HG03066 (cell line): ENCODE results near the gene WIZ.
"Not testable (repeated sequence)": the region's sequence is repeated elsewhere in the genome, so short reads cannot be mapped to it uniquely, and the experiment has no call there.

Experiments
- ATAC-seq: cut with Tn5 transposase; IDR thresholded peaks from one replicate; pipeline ENCODE4 v1.9.1; 2021; ENCODE audit warnings: low read depth; ENCODE audit not compliant: unreplicated experiment

WIZ gene, protein sequence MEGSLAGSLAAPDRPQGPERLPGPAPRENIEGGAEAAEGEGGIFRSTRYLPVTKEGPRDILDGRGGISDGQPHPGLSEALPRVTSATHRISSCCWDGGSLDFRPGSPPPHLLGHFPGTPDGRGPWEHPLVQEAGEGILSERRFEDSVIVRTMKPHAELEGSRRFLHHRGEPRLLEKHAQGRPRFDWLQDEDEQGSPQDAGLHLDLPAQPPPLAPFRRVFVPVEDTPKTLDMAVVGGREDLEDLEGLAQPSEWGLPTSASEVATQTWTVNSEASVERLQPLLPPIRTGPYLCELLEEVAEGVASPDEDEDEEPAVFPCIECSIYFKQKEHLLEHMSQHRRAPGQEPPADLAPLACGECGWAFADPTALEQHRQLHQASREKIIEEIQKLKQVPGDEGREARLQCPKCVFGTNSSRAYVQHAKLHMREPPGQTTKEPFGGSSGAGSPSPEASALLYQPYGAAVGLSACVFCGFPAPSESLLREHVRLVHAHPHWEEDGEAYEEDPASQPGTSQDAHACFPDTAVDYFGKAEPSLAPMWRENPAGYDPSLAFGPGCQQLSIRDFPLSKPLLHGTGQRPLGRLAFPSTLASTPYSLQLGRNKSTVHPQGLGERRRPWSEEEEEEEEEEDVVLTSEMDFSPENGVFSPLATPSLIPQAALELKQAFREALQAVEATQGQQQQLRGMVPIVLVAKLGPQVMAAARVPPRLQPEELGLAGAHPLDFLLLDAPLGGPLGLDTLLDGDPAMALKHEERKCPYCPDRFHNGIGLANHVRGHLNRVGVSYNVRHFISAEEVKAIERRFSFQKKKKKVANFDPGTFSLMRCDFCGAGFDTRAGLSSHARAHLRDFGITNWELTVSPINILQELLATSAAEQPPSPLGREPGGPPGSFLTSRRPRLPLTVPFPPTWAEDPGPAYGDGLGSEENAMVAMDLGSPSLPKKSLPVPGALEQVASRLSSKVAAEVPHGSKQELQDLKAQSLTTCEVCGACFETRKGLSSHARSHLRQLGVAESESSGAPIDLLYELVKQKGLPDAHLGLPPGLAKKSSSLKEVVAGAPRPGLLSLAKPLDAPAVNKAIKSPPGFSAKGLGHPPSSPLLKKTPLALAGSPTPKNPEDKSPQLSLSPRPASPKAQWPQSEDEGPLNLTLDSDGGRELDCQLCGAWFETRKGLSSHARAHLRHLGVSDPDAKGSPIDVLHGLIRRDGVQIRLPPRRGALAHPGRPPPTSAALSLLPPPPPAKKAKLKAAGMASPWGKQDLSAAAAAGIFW (N-terminal part only)

DNA sequence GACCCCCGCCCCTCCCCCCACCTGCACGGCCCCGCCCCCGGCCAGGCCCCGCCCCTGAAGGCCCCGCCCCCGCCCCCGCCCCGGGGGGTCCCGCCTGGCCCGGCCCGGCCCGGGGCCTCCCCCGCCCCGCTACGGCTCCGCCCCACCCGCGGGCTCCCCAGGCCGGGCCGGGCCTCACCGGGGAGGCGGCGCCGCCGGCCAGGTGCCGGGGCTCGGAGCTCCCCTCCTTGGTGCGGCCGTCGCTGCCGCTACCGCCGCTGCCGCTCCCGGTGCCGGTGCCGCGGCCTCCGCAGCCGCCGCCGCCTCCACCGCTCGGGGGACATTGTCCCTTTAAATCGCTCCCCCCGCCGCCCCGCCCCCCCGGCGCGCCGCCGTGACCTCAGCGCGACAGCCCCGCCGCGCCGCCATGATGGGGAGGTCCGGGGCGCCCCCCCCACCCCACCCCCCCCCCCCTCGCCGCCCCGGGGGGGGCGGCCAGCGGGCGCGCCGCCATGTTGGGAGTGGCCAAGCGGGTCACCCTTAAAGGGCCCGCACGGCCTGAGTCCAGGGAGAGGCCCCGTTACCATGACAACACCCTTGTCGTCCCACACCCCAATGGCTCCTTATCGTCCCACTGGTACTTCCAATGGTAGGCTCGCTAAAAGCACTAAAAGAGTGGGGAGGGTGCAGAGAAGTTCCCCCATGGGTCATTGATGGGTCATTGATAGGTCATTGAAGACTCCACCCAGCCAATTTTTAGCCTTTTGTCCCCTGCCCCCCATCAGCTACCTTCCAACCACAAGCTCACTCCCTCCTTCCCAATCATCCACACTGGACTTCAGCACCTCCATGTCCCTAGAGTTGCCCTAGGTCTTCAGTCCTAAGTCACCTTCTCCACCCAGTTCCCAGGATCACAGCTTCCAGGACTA, at the start of gene WIZ:
Gene WIZ, minus strand, starts transcription at position 337 of the 908 bp plus-strand sequence. CDS start 1,649 bp downstream, outside the sequence.
- no peak for ATAC-seq

DNA sequence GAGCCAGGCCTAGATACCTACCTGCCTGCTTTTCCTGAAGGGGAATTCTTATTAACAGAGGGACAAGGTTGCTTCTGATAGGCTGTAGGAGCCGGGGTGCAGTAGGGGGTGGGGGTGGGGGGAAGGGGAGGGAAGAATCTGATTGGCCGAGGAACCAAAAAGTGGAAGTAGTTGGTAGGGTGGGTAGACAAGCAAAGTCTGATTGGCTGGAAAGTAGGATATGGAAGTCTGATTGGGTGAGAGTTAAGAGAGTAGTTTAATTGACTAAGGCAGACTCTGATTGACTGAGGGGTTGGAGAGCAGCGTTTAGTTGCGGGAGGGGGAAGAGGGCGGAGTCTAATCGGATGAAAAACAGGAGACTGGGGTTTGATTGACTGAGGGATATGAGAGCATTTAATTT, 49.2 kb upstream of the WIZ start:
- no peak for ATAC-seq

DNA sequence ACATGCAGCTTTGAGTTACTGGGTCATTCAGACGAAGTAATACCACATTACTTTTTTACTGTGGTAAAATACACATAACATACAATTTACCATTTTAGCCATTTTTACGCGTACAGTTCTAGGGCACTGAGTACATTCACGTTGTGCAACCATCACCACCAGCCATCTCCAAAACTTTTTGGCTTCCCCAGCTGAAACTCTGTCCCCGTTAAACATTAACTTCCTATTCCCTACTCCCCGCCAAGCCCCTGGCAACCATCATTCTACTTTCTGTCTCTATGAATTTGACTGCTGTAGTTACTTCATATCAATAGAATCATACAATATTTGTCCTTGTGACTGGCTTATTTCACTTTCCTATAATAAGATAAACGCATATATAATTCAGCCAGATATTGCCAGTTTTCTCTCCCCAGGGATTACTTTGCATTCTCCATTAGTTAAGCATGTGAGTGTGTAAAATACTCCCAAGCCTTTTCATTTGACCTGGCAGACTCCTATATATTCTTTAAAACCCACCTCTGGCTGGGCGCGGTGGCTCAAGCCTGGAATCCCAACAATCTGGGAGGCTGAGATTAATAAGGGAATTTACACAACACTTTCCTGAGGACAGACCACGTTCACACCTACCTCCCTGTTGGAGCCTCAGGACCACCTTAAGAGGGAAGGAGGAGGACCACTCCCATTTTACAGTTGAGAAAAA, 48.6 kb upstream of the WIZ start:
- ATAC-seq = no peak

DNA sequence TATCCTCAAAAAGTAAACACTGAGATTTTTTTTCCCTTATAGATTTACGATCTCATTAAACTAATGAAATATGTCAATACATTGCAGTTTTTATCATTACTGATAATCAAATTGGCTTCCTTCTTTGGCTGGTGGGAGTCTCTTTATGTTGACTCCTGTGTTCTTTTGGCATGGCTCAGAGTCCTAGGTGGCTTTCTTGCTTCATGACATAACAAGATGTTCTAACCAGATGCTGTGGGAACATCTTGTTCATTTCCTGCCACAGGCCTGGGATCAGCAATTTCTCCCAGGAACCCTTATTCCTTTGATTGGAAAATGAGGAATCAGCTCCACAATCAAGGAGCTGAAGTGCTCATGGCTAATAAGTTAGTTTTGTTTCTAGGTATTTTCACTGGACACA, 45.4 kb upstream of the WIZ start:
- ATAC-seq = no peak

DNA sequence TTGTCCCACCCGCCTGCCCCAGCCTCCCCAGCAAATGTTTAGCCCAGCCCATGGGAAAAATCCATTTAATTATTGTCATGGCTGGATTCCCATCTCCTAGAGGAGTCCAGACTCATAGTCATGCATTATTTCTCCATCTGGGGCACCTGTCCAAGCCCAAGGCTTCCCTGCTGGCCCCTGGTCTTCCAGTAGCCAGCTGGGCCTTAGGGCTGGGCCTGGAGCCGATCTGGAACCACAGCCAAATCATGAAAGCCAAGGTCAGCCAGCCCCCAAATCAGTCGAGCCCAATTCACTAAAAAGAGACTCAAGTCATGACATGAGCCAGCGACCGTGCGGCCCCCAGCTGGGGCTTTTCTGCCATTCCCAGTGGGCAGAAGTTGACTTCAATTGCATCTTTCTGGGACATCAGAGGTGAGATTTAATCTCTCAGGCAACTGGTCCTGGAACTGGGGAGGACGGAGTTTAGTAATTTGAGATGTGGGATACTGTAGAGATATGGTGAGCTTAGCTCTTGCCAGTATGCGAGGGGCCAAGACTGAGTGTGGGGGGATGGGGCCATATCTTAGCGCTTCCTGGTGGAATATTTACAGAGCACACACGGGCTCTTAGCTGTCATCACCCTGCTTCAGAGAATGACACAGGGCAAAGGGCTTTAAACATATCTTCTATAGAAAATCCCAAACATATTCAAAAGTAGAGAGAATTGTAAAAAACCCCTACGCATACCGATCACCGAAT, 38.9 kb upstream of the WIZ start:
- ATAC-seq = no peak

DNA sequence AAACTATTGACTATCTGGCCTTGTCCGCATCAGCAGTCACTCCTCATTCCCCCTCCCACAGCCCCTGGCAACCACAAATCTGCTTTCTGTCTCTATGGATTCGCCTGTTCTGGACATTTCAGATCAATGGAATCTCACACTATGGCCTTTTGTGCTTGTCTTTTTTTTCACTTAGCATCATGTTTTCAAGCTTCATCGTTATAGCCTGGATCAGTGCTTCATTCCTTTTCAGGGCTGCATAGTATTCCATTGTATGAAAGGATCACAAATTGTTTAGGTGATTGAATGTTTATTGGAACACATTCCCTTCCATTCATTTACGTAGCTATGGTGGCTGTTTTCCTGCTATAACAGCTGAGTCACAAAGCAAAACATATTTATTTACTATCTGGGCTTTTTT, 37.3 kb upstream of the WIZ start:
- ATAC-seq = no peak

DNA sequence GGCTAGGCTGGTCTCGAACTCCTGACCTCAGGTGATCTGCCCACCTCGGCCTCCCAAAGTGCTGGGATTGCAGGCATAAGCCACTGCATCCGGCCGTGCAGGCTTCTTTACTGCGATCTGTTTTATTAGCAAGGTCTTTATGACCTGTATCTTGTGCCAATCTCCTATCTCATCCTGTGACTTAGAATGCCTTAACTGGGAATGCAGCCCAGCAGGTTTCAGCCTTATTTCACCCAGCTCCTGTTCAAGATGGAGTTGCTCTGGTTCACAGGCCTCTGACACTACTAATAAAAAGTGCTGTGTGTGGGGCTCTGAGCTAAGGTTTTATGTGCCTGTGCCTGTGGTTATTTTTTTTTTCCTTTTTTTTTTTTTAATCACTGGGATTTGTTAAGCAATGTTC, 36.0 kb upstream of the WIZ start:
- not testable (repeated sequence) for ATAC-seq

DNA sequence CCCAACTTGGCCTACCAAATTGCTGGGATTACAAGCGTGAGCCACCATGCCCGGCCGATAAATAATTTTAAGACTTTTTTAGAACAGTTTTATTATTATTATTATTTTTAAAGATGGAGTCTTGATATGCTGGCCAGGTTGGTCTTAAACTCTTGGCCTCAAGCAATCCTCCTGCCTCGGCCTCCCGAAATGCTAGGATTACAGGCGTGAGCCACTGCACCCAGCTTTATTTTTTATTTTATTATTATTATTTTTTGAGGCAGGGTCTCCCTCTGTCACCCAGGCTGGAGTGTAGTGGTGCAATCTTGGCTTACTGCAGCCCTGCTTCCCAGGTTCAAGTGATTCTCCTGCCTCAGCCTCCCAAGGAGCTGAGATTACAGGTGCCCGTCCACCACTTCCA, 31.2 kb upstream of the WIZ start:
- ATAC-seq = not testable (repeated sequence)

DNA sequence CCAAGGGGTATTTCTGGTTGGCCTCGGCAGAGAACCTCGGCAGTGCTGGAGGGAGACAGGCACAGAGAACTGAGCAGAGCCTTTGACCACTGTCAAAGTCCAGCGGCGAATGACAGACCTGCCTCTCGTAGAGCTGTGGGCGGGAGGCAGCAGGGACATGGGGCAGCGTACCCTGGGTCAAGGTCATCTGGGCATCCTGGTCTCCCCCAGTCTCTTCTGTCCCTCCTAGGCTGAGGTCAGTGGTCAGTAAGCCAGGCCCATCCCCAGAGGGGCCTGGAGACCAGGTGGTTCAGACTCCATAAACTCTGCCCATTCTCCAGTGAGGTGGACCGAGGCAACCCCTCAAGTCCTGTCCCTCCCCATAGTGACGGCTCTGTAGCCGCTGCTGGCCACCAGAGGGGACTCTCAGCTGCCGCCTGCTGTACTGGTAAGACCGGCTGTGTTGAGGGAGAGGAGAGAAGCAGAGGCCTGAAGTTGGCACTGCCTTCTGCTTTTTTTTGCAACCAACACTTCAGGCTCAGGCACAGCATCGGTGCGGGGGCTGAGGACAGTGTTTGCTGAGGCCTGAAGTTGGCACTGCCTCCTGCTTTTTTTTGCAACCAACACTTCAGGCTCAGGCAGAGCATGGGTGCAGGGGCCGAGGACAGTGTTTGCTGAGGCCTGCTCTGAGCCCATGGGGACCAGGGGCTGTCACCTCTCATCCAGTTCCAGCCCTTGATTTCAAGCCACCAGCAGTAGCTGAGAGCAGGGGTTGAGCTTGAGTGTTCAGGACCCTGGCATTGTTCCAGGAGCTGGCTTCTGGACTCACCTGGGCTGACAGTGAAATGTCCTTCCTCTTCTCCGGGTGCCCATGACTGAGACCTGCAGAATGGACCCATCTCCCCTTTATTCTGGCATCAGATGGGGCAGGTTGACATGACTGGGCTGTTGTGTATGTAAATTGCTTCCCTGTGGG, 29.9 kb upstream of the WIZ start, which contains the start of gene PGLYRP2:
Gene PGLYRP2, minus strand, starts transcription at position 111 of the 955 bp plus-strand sequence. CDS start 130 bp downstream, outside the sequence.
- ATAC-seq = no peak

DNA sequence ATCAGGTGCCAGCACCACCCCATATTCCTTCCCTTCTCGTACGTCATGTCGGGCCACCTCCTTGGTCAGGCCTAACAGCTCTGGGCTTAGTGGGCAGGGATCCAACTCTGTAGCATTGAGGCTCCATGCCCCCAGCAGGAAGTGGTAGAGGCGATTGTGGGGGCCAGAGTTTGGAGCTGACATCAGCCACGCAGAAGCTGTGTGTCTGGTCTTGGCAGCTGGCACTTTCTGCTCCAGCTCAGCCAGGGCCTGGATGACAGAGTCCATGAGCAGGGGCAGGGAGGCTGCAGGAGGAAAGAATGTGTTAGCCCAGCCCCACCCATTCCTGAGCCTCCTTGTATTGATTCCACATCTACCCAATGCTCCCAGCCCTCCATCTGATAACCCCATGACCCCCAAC, 26.6 kb upstream of the WIZ start:
- ATAC-seq = no peak

DNA sequence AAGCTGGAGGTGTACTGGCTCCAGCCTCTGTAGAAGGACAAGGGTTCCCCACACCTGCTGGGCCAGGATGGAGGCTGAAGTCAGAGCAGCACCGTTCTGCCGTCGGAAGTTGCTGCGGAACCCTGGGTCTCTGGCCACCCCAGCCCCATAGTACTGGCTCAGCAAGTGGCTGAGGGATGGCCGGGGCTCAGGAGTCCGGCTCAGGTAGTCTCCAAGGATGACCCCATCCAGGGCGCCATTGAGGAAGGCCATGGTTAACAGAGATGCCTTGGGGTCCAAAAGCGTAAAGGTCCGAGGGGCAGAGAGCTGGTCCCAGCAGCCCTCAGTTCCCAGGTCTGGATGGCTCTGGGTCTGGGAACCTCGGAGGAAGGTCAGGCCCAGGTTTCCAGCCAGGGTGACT, 25.9 kb upstream of the WIZ start:
- no peak for ATAC-seq

DNA sequence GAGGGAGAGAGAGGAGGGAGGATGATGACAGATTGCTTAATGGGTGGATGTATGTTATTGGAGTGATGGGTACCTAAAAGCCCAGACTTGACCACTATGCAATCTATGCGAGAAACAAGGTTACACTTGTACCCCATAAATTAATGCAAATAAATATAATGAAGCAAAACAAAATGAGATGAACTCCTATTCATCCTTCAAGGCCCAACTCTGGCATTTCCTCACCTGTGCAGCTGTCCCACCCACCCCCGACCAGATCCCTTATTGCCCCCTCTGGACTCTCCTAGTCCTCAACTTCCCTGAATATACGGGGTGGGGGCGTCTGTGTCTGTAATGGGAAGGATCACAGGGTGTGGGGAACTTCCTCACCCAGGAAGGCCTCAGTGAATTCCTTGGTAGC, 25.4 kb upstream of the WIZ start:
- ATAC-seq = no peak

DNA sequence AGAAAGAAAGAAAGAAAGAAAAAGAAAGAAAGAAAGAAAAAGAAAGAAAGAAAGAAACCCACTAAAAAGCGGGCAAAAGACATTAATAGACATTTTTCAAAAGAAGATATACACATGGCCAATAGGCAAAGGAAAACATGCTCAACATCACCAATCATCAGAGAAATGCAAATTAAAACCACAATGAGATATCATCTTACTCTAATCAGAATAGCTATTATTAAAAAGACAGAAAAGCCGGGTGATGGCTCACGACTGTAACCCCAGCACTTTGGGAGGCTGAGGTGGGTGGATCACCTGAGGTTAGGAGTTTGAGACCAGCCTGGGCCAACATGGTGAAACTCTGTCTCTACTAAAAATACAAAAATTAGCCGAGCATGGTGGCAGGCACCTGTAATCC, 24.1 kb upstream of the WIZ start:
- ATAC-seq = not testable (repeated sequence)

DNA sequence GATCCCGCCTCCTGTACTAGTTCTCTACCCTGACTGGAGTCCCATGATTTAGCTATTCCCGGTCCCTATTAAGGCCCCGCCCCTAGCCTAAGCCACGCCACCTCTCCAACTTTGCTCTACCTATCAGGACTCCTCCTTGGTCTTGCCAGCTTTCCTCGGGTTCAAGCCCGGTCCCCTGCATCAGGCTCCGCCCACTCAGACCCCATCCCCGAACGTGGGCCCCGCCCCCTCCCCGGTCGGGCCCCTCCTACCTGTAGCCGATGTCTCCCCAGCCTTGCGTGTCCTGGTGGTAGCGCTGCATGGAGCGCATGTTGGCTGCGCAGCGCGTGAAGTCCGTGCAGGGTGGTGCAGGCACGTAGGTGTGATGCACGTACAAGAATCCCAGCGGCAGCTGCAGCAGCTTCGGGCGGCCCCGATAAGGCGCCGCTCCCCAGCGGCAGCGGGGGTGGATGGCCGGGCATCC, 21.9 kb upstream of the WIZ start:
- ATAC-seq = no peak

DNA sequence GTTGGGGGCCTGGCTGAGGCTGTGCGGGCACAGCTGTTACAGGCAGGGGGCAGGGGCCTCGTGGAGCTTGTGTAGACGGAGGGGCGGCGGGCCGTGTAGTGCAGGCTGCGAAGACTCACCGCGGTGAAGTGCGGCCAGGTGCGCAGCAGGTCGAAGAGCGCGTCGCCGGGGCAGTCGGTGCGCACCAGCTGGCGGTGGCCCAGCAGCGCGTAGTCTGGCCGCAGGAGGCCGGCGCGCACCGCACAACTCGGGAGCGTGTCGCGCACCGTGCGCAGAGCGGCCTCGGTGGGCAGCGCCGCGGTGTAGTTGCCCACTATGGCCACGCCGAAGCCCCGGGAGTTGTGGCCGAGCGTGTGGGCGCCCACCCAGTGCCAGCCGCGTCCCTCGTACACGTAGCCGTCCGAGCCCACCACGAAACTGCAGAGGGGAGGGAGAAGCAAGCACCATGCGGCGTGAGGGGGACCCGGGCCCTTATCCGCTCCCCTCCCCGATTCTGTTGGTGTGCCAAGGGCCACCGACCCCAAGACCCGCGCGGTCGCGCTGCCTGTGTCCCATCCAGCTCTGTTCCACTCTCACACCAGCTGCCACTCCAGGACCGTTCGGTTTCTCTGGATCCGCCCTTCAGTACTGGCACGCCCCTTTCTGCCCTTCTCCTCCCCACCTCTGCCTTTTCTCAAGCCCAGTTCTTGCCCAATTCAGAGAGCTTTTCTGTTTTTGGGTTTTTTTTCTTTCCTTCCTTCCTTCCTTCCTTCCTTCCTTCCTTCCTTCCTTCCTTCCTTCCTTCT, 19.9 kb upstream of the WIZ start:
- ATAC-seq = no peak

DNA sequence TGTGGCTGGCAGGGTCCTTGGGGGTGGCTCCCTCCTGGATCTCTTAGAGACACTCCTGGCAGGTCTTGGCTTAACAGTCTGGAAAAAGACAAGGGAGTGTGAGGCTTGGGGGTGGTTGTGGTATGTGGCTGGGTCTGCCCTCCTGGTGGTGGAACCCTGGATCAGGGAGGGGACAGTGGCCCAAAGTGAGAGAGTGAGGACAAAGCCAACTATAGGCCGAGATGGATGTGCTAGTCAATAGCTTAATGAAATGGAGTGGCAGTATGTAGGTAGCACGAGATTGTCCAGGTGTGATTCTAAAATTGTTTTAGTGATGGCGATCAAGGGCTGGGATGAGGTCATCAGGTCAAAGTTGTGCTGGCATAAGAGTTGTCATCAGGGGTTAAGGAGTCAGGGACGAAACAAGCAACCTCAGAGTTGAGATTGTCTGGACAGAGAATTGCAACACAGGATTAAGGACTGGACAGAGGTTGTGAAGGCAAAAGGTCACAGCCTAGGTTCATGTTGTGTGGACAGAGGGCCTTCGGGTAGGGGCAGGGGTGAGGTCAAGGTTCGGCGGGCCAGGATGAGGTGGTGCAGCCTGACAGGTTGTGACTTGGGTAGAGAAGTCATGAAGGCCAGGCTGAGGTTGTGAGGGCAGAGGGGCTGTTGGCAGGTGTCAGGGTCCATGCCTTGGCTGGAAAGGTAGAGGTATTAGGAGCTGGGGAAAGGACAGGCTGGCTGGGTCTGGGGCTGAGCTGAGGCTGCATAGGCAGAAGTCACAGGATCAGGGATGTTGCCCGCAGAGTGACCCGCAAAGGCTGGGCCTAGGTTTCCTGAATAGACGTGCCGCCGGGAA, 19.1 kb upstream of the WIZ start:
- no peak for ATAC-seq
